HG02798 (cell line): ENCODE data around the gene CPZ.

ENCODE experiments used
- ATAC-seq: cut with Tn5 transposase; IDR thresholded peaks from one replicate; pipeline ENCODE4 v1.9.1; 2021; ENCODE audit warnings: mild to moderate bottlenecking; ENCODE audit not compliant: unreplicated experiment, poor library complexity

Gene CPZ

GRCh38 chr4:8593264-8594096 lies 915 bp downstream of the CPZ start:
- ATAC-seq, result no peak

- ATAC-seq, result peak; percentile 52
These were observed 1.8 kb downstream of the CPZ start for GRCh38 chr4:8594097-8595038.

- ATAC-seq, result no peak
These were observed 2.9 kb downstream of the CPZ start for GRCh38 chr4:8595237-8596087.

GRCh38 chr4:8596891-8597290 lies 4.3 kb downstream of the CPZ start:
- no peak for ATAC-seq

GRCh38 chr4:8597319-8597718 lies 4.8 kb downstream of the CPZ start:
- ATAC-seq, result no peak

GRCh38 chr4:8597791-8598190 lies 5.2 kb downstream of the CPZ start:
- no peak for ATAC-seq

- no peak for ATAC-seq
These were observed 6.0 kb downstream of the CPZ start for GRCh38 chr4:8598391-8599090.

GRCh38 chr4:8599091-8599460 lies 6.5 kb downstream of the CPZ start:
- no peak for ATAC-seq

GRCh38 chr4:8599657-8600056 lies 7.1 kb downstream of the CPZ start:
- no peak for ATAC-seq

GRCh38 chr4:8600266-8600665 lies 7.7 kb downstream of the CPZ start:
- no peak for ATAC-seq

GRCh38 chr4:8600686-8601085 lies 8.1 kb downstream of the CPZ start:
- ATAC-seq, result no peak

- no peak for ATAC-seq
These were observed 8.5 kb downstream of the CPZ start for GRCh38 chr4:8601086-8601485.

- no peak for ATAC-seq
These were observed 9.0 kb downstream of the CPZ start for GRCh38 chr4:8601556-8601955.

- ATAC-seq, result no peak
These were observed 10.3 kb downstream of the CPZ start for GRCh38 chr4:8602686-8603430.

GRCh38 chr4:8603931-8604330 lies 11.4 kb downstream of the CPZ start:
- no peak for ATAC-seq

GRCh38 chr4:8605289-8605688 lies 12.7 kb downstream of the CPZ start:
- ATAC-seq, result no peak

- ATAC-seq, result no peak
These were observed 13.9 kb downstream of the CPZ start for GRCh38 chr4:8606476-8606875.

GRCh38 chr4:8606966-8607365 lies 14.4 kb downstream of the CPZ start:
- ATAC-seq, result no peak
